IMR-90 (cell line): ENCODE data around the gene CPA4.

Experiments used
- BHLHE40 ChIP-seq: fragments of 150-350 bp; IDR thresholded peaks from 2 replicates; pipeline ENCODE4 v1.6.1; 2016; ENCODE audit warnings: mild to moderate bottlenecking, low read depth, low read length
- CTCF ChIP-seq: conservative IDR thresholded peaks from 2 replicates; pipeline ENCODE4 v1.5.1; 2012; ENCODE audit warnings: mild to moderate bottlenecking, low read depth, low read length, improper control_type of control experiment
- ELK1 ChIP-seq: fragments of 150-350 bp; IDR thresholded peaks from 2 replicates; pipeline ENCODE4 v1.6.1; 2016; ENCODE audit warnings: low read depth, mild to moderate bottlenecking, low read length, moderate library complexity, borderline replicate concordance
- POLR2A ChIP-seq: IDR thresholded peaks from 2 replicates; pipeline ENCODE4 v1.6.1; 2012; ENCODE audit warnings: mild to moderate bottlenecking, low read depth, low read length
- RAD21 ChIP-seq: IDR thresholded peaks from 2 replicates; pipeline ENCODE4 v1.6.1; 2012; ENCODE audit warnings: low read length, improper control_type of control experiment
- SMC3 ChIP-seq: fragments of 150-350 bp; IDR thresholded peaks from 2 replicates; pipeline ENCODE4 v1.6.1; 2016; ENCODE audit warnings: low read depth, mild to moderate bottlenecking, antibody characterized with exemption, low read length, moderate library complexity
- USF2 ChIP-seq: fragments of 150-350 bp; IDR thresholded peaks from 2 replicates; pipeline ENCODE4 v1.6.1; 2017; ENCODE audit warnings: mild to moderate bottlenecking, antibody characterized with exemption, low read length, low read depth

- TF ChIP-seq CTCF (no peak), POLR2A (no peak), RAD21 (no peak), SMC3 (no peak), ELK1 (no peak), USF2 (no peak), BHLHE40 (no peak)
Observed at GRCh38 chr7:130294314-130294713, 1.4 kb downstream of the CPA4 start.
